Right kidney (tissue), 9 donors: ENCODE measurements around the gene SPHK2.
"Not testable (repeated sequence)": the region's sequence is repeated elsewhere in the genome, so short reads cannot be mapped to it uniquely, and the experiment has no call there.

Experiments used
- DNase-seq: peaks from one replicate; pipeline ENCODE4 v3.0.0-alpha.2; 2016
- long read RNA-seq, 8 donors: transcript quantifications; one replicate each; lab custom pipeline, GENCODE V29; 2026

SPHK2 gene, protein sequence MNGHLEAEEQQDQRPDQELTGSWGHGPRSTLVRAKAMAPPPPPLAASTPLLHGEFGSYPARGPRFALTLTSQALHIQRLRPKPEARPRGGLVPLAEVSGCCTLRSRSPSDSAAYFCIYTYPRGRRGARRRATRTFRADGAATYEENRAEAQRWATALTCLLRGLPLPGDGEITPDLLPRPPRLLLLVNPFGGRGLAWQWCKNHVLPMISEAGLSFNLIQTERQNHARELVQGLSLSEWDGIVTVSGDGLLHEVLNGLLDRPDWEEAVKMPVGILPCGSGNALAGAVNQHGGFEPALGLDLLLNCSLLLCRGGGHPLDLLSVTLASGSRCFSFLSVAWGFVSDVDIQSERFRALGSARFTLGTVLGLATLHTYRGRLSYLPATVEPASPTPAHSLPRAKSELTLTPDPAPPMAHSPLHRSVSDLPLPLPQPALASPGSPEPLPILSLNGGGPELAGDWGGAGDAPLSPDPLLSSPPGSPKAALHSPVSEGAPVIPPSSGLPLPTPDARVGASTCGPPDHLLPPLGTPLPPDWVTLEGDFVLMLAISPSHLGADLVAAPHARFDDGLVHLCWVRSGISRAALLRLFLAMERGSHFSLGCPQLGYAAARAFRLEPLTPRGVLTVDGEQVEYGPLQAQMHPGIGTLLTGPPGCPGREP
- long read RNA-seq, donor 1, partial matches to known transcripts, result 0 of 3 reads
- long read RNA-seq, donor 1, other reads (novel, unspliced or antisense), result 0 of 3 reads
- long read RNA-seq, donor 2, partial matches to known transcripts, result 0 of 5 reads
- long read RNA-seq, donor 2, other reads (novel, unspliced or antisense), result 0 of 5 reads
- long read RNA-seq, donor 3, partial matches to known transcripts, result 0 of 3 reads
- long read RNA-seq, donor 3, other reads (novel, unspliced or antisense), result 0 of 3 reads
- long read RNA-seq, donor 4, transcript SPHK2-207 (1 exons, 1,786 nt), result major isoform, 5 of 29 reads
- long read RNA-seq, donor 4, partial matches to known transcripts, result 12 of 29 reads
- long read RNA-seq, donor 4, other reads (novel, unspliced or antisense), result 12 of 29 reads
- long read RNA-seq, donor 5, partial matches to known transcripts, result 0 of 5 reads
- long read RNA-seq, donor 5, other reads (novel, unspliced or antisense), result 0 of 5 reads
- long read RNA-seq, donor 6, transcript SPHK2-207 (1 exons, 1,786 nt), result major isoform, 7 of 18 reads
- long read RNA-seq, donor 6, partial matches to known transcripts, result 8 of 18 reads
- long read RNA-seq, donor 6, other reads (novel, unspliced or antisense), result 0 of 18 reads
- long read RNA-seq, donor 7, transcript SPHK2-207 (1 exons, 1,786 nt), result major isoform, 6 of 27 reads
- long read RNA-seq, donor 7, partial matches to known transcripts, result 6 of 27 reads
- long read RNA-seq, donor 7, other reads (novel, unspliced or antisense), result 13 of 27 reads
- long read RNA-seq, donor 8, partial matches to known transcripts, result 0 of 4 reads
- long read RNA-seq, donor 8, other reads (novel, unspliced or antisense), result 0 of 4 reads

DNA sequence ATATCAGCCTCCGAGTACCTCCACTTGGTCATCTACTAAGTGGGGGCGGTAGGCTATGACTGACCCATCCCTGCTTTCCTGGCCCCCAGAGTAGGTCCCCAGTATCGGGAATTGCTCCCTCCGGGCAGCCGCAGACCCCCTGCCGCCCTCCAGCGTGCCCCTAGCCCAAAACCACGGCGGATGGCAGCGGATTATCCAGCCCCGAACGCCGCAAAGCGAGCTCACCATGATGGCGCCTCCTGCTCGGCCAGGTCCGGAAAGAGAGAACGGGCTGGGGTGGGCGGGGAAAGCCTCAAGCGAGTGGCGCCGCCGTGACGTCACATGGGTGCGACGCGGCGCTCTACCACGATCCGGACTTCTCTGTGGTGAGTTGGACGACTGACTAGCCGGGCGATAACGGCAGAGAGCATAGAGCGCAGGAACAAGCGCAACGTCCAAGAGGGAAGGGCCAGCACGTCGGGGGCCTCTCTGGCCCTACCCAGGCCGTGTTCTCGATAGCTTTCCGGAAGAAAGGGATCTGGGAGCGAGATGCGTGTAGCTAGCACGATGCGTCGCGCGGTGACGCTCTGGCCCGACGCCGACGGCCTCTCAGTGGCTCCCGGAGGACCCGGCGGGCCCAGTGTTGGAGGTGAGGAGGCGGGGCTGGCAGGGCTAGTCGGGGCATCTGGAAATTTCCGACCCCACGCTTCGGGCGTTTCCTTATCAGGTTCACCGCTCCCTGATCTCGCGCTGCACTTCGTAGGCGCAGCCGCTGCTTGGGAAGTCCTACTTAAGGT lies at the start of gene SPHK2, which contains the start of gene RPL18:
Gene SPHK2 (plus strand): TSS at position 591 of the 776 bp plus-strand sequence. CDS start 1,009 bp downstream, outside the sequence.
Gene RPL18 (minus strand): TSS at position 263 of the 776 bp plus-strand sequence. CDS start 35 bp downstream, at position 228.
- peak; percentile 93 for DNase-seq

DNA sequence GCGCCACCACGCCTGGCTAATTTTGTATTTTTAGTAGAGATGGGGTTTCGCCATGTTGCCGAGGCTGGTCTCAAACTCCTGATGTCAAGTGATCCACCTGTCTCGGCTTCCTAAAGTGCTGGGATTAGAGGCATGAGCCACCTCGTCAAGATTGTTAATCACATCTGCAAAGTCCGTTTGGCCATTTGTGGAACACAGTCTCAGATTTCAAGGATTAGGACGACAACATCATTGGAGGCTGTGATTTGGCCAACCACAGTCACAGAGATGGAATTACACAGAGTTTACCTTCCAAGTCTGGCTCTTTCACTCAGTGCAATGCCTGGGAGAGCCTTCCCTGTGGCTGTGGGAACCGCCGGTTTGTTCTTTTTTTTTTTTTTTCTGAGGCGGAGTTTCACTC lies 49.5 kb upstream of the SPHK2 start:
- DNase-seq, result no peak

DNA sequence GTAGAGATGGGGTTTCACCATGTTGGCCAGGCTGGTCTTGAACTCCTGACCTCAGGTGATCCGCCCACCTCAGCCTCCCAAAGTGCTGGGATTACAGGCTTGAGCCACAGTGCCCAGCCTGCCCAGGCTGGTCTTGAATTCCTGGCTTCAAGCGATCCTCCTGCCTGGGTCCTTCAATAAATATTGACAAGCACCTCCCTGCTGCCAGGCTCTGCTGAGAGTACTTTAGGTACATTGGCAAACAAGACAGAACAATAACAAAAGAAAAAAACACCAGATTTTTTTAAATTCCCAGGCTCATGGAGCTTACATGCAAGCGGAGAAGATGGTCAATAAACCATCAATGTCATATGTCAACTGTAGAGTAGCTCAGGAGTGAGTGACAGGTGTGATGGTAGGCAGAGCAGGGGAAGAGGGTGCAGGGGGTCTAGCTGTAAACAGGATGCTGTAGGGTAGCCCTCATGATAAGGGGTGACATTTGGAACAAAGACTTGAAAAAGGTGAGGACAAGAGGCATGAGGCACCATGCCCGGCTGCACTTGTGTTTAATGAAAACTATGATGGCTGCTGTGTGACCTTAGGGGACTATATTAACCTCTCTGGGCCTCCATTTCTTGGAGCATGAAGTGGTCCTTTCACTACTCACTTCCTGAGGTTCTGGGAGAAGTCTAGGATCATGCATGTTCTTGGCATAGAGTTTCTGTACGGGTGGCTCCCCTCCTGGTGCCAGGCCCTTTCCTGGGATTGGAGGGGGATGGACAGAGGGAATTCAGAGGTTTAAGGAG lies 47.7 kb upstream of the SPHK2 start:
- DNase-seq, result no peak

DNA sequence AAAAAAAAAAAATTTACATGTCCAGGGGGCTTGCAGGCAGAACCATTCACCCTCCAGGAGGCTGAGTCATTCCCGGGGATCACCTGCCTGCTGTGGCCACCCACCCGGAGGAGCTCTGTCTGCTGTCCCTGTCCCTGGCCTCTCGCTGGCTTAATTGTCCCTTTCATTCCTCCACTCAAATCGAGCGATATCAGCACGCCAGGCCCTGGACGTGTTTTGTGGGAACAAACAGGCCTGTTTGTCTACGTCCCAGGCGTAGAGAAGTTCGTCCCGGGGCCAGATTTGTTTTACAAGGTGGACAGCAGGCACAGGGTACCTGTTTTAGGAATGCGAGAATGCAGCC lies 46.2 kb upstream of the SPHK2 start:
- DNase-seq, result no peak

DNA sequence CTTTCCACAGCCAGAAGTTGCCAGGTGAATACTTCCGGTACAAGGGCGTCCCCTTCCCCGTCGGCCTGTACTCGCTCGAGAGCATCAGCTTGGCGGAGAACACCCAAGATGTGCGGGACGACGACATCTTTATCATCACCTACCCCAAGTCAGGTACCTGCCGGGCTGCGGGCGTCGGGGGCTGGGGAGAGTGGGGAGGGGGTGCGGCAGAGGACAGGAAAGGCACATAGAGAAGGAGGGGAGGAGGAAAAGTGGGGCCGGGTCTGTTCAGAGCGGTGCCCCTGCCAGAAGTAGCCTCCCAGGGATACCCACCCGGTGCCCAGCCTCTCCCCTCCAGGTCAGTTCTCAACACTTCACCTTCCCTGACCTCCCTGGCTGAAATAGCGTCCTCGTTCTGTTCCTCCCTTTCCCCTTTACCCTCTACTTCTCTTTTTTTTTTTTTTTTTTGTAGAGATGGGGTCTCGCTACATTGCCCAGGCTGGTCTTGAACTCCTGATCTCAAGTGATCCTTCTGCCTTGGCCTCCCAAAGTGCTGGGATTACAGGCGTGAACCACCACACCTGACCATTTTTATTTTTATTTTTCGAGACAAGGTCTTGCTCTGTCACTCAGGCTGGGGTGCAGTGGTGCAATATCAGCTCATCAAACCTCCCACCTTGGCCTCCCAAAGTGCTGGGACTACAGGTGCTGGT lies 43.2 kb upstream of the SPHK2 start:
- DNase-seq, result no peak

DNA sequence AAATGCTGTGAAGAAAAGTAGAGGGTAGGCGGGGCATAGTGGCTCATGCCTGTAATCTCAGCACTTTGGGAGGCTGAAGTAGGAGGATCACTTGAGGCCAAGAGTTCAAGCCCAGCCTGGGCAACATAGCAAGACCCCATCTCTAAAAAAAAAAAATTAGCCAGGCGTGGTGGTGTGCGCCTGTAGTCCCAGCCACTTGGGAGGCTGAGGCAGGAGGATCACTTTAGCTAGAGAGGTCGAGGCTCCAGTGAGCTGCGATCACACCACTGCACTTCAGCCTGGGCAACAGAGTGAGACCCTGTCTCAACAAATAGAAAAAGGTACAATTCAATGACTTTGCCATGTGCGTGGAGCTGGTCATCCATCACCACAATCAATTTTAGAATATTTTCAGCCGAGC lies 41.4 kb upstream of the SPHK2 start:
- DNase-seq, result not testable (repeated sequence)

DNA sequence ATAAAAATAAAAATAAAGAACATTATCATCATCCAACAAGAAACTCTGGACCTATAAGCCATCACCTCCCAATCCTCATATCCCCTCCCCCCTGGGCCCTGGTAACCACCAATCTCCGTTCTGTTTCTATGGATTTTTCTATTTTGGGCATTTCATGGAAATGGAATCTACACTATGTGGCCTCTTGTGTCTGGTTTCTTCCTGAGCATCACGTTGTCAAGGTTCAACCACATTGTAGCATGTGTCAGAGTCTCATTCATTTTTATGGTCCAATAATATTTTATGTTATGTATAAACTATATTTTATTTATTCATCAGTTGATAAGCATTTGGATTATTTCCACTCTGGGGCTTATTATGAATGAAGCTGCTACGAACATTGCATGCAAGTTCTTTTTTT lies 40.4 kb upstream of the SPHK2 start:
- DNase-seq, result no peak

DNA sequence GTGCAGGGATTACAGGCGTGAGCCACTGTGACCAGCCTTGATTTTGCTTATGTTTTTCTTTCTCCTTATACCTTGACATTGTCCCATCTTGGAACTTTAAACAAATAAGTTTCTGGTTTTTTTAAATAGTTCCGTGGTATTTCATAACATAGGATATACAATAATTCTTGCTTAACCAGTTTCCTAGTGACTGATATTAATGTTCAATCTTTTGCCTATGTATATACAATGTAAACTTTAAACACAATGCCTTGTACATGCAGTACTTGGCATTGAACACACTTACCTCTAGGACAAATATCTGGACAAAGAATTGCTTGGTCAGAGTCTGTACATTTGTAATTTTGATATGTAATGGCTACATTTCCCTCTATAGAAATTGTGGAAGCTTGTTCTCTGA lies 37.1 kb upstream of the SPHK2 start:
- no peak for DNase-seq

DNA sequence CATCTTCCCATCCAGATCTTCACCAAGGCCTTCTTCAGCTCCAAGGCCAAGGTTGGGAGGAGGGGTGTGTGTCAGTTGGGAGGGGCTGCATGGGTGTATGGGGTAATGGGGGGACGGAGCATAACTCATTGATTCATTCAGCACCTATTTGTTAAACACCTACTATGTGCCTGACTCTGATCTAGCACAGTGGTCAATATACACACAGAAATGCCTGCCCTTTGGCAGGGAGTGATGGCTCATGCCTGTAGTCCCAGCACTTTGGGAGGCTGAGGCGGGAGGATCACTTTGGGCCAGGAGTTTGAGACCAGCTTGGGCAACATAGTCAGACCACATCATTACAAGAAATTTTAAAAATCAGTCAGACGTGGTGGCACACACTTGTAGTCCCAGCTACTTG lies 31.9 kb upstream of the SPHK2 start:
- no peak for DNase-seq

DNA sequence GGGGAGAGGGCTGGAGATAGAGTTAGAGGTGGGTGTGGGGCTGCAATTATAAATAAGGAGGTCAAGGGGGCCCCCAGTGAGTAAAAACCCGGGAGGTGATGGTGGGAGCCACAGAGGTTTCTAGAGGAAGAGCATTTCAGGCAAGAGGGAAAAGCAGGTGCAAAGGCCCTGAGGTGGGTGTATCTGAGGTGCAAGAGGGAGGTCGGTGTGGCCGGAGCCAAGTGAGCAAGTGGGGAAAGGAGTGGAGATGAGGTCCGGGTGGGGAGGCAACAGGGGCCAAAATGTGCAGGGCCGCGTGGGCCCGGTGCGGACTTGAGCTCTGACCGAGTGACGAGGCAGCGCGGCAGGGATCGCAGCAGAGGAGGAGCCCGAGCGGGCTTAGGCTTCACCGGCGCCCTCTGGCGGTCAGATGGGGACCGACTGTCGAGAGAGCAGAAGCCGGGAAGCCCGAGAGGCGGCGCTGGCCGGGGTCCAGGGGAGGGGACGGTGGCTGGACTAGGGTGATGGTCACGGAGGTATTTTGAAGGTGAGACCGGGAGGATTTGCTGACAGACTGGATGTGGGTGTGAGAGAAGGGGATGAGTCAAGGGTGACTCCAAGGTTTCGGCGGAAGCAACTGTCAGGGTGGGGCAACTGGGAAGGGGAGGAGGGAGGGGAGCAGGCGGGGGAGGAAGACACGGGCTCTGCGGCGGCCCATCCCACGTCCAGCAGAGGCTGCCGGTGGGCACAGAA lies 30.5 kb upstream of the SPHK2 start:
- DNase-seq, result peak; percentile 84

DNA sequence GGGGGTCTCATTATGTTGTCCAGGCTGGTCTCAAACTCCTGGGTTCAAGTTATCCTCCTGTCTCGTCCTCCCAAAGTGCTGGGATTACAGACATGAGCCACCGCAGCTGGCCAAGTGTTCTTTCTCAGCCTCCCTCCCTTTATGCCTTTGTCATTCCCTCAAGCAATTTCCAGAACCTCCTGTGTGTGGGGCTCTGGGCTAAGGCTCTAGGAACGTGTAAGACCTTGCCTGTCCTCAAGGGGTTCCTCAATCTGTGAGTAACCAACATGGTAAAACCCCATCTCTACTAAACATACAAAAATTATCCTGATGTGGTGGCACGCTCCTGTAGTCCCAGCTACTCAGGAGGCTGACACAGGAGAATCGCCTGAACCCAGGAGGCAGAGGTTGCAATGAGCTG lies 28.3 kb upstream of the SPHK2 start:
- DNase-seq, result no peak

DNA sequence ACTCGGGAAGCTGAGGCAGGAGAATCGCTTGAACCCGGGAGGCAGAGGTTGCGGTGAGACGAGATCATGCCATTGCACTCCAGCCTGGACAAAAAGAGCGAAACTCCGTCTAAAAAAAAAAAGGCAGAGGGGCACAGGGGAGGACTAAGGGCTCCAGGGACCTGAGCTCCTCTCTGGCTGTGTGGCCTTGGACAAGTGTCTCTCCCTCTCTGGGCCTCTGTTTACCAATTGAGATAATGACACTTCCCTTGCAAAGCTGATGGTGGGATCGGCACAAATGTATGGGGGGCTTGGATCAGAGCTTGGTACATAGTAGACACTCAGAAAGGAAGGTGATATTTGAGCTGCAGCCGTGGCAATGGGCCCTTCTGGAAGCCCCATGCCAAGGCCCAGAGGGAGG lies 24.1 kb upstream of the SPHK2 start:
- no peak for DNase-seq

DNA sequence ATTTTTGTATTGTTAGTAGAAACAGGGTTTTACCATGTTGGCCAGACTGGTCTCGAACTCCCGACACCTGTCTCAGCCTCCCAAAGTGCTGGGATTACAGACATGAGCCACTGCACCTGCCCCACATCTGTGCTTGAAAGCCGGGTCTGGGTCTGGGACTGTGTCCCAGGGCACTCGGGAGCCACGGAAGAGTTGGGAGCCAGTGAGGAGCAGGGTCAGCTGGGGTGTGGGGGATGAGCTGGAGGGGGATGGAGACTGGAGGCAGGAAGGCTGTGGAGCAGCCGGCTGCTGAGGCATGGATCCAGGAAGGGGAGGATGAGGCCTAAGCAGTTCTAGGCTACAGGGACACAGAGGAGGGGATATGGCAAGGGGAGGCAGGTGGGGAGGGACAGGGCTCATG lies 23.5 kb upstream of the SPHK2 start:
- DNase-seq, result no peak

DNA sequence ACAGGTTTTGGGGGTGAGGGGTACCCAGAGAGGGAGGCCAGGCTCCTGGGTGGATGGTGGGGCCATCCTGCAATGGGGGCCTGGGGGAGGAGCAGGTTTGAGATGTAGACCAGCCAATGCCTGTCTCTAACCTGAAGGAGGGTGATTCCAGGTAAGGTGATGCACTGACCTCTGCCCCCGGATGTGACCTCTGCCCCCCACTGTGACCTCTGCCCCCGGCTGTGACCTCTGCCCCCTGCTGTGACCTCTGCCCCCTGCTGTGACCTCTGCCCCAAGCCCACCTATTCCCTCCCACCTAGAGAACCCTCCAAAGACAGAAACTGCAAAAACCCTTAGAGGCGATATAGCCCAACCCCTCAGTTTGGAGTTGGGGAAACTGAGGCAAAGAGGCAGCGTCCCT lies 23.1 kb upstream of the SPHK2 start:
- no peak for DNase-seq

DNA sequence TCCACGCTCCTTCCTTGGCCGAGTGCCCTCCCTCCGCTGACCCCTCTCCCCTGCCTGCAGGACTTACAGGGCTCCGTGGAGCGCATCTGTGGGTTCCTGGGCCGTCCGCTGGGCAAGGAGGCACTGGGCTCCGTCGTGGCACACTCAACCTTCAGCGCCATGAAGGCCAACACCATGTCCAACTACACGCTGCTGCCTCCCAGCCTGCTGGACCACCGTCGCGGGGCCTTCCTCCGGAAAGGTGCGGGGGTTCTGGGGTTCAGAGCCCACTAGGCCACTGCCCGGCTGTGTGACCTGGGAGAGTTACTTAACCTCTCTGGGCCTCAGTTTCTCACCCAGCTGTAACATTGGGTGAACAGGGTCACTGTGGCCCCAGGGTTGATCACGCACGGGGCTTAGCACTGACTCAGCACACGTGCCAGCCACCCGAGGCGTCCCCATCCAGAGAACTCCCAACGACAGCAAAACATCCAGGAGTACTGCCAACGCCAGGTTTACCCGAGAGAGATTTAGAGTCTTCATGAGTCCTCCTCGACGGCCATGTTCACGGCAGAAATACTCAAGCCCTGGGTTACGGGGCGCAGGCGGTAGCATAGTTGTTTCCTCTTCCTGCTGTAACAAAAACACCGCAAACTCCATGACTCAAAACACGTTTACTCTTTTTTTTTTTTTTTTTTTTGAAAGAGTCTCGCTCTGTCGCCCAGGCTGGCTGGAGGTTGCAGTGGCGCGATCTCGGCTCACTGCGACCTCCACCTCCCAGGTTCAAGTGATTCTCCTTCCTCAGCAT lies 22.4 kb upstream of the SPHK2 start:
- DNase-seq, result no peak

DNA sequence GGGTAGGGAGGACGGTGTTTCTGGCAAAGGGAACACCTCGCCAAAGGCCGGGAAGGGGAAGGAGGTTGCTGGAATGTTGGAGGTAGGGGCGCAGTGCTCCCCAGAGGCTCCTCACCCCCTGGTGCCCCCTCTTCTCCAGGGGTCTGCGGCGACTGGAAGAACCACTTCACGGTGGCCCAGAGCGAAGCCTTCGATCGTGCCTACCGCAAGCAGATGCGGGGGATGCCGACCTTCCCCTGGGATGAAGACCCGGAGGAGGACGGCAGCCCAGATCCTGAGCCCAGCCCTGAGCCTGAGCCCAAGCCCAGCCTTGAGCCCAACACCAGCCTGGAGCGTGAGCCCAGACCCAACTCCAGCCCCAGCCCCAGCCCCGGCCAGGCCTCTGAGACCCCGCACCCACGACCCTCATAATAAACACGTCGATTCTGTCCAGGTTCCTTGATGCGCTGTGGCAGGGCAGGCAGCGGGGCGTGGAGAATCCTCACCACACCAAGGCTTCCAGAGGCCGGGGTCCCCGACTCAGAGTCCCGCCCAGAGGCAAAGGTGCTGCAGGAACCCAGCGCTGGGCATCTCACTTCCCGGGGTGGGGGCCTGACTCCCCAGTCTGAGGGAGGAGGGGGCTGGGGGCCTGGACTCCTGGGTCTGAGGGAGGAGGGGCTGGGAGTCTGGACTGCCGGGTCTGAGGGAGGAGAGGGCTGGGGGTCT lies 20.2 kb upstream of the SPHK2 start:
- no peak for DNase-seq

DNA sequence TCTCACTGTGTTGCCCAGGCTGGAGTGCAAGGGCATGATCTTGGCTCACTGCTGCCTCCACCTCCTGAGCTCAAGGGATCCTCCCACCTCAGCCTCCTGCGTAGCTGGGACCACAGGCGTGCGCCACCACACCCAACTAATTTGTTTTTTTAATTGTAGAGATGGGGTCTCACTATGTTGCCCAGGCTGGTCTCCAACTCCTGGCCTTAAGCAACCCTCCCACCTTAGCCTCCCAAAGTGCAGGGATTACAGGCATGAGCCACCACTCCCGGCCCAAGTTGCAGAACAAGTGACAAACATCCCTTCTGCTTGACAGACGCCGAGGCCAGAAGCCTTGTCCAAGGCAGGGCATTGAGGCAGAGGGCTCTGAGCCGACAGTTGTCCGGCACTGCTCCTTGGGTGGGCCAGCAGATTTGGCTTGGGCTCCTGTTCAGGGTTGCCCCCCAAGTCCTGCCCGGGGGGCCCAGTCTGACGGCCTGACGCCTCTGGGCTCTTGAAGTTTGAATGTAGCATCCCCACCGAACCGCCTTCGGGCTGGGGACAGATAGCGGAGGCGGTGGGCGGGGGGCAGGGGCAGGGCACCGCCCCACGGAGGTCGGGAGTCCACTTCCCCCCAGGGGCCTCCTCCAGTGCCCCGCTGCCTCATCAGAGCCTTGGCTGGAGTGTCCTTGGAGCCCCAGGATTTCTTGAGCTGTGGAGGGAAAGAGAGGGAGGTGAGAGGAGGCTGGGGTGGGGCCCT lies 18.5 kb upstream of the SPHK2 start:
- DNase-seq, result no peak
